ENCODE data around the gene TMEM8B. TPM values are rescaled to one million over a fixed set of nuclear protein-coding genes. Genes with fewer than 3 reads are reported as not detected.

TMEM8B gene
- total and polyA plus RNA-seq, 10 of the 15 experiments (the other 5 are each of a cell fraction or from before 2014, with no cell fraction given), result 0.19 to 7.6 (median 2.5) TPM

GRCh38 chr9:35813434-35814105 is 15.5 kb upstream of the TMEM8B start:
- H3K4me2 ChIP-seq (ENCODE audit: control insufficient read depth, insufficient read depth), result peak overlapping the region; percentile 88
- WGBS (ENCODE audit: insufficient coverage, insufficient replicate concordance, low lambda C conversion rate, missing lambda C conversion rate), result 74% methylated on average over 10 of the region's 10 CpGs
- ChIA-PET RAD21 (ENCODE audit: unreplicated experiment) (interaction anchor here (0.8 to 1.9 kb wide), 9 partner anchors 13 to 167 kb away, joined by 3 to 9 read pairs (median 4); partner anchors contain the start of genes GBA2 and RGP1), SMC1A (ENCODE audit: uncharacterized antibody, unreplicated experiment) (interaction anchor here (1.2 to 3.9 kb wide), 10 partner anchors 14 to 167 kb away, joined by 4 to 26 read pairs (median 4); partner anchors contain the start of genes ARHGEF39, CREB3, FAM221B and TLN1), CTCF (interaction anchor here (0.8 to 4.8 kb wide), 21 partner anchors 8 to 377 kb away, joined by 3 to 51 read pairs (median 6); partner anchors contain the start of genes CLTA, CREB3, FAM221B and GBA2), POLR2A (interaction anchor here (1.0 to 2.5 kb wide), 16 partner anchors 9 to 194 kb away, joined by 3 to 10 read pairs (median 6); partner anchors contain the start of genes ARHGEF39, CCDC107, CREB3 and FAM221B)
- TF ChIP-seq SMC3 (IDR thresholded peaks at IDR 0.05; ENCODE audit: borderline replicate concordance, low read length) (peak; percentile 9; the same call in 1 of the 2 replicates), CTCF (IDR thresholded peaks at IDR 0.05 in 2 of 3, conservative IDR thresholded peaks at IDR 0.05 in 1 of 3; ENCODE audit: control insufficient read depth in 2 of 3, extremely low read depth in 1 of 3, insufficient read depth in 1 of 3, low read depth in 3 of 3, low read length in 3 of 3) (peak; percentile 26 to 45 (median 28); a peak in 4 of 6 replicates), E2F4 (IDR thresholded peaks at IDR 0.05; ENCODE audit: low read depth, low read length) (no peak), TCF7 (IDR thresholded peaks at IDR 0.05; ENCODE audit: borderline replicate concordance) (no peak), EED (IDR thresholded peaks at IDR 0.05; ENCODE audit: low read depth) (0 out of 2 replicates have a peak, but pooled peaks have one; percentile 16), IRF4 (IDR thresholded peaks at IDR 0.05; ENCODE audit: low read depth, low read length) (no peak), ZBTB40 (IDR thresholded peaks at IDR 0.05; ENCODE audit: borderline replicate concordance) (no peak)
- no peak overlapping the region; the same call in 1 of the 2 replicates for H3K4me3 ChIP-seq
- peaks cover 3 to 5% of the 10 kb centered on the region in 2 experiments; a peak in 3 of 4 replicates for H3K36me3 ChIP-seq (ENCODE audit: control insufficient read depth in 2 of 2, insufficient read depth in 2 of 2, low read length in 1 of 2)
- no peak for DNase-seq (ENCODE audit: low read depth, low spot score)
- peaks cover 33% of the 10 kb centered on the region for H3K4me1 ChIP-seq (ENCODE audit: control insufficient read depth, insufficient read depth, low read length)
- H3K9ac ChIP-seq (ENCODE audit: control insufficient read depth, insufficient read depth, low read length), result peak overlapping the region; percentile 82
- in situ Hi-C loops (cut with MboI) (loop anchor here (10.0 kb wide), 1 partner anchor 709 kb away; the partner anchor contains the start of gene STOML2), intact Hi-C loops (cut with micrococcal nuclease; ENCODE audit: unreplicated experiment) (loop anchor here (2.0 to 10.0 kb wide), 3 partner anchors 23 to 699 kb away; partner anchors contain the start of genes ATOSB, NPR2 and TESK1)
- H3K27me3 ChIP-seq (replicated peaks in 1 of 2; ENCODE audit: control insufficient read depth in 2 of 2, insufficient read depth in 2 of 2, low read length in 1 of 2), result no peaks in the 10 kb centered on the region; a peak in 1 of 4 replicates
- FAIRE-seq, result no peak
- H4K20me1 ChIP-seq (ENCODE audit: control insufficient read depth, insufficient read depth), result no peaks in the 10 kb centered on the region
- no TSS peak for BruUV-seq (replicated peaks)
- ATAC-seq, result no peak
- no peak overlapping the region; the same call in 1 of the 2 replicates for H2AFZ ChIP-seq (ENCODE audit: control insufficient read depth, low read depth, low read length)
- H3K79me2 ChIP-seq (ENCODE audit: control insufficient read depth, insufficient read depth, low read length), result peaks cover 3% of the 10 kb centered on the region
- peak overlapping the region; percentile 75 for H3K27ac ChIP-seq (ENCODE audit: control insufficient read depth, insufficient read depth)
- no peaks in the 10 kb centered on the region for H3K9me3 ChIP-seq (replicated peaks; ENCODE audit: control insufficient read depth, insufficient read depth, low read length)

Measured in GM12878 (cell line).